ENCODE data around the gene MFSD2B.
"Not testable (repeated sequence)": the region's sequence is repeated elsewhere in the genome, so short reads cannot be mapped to it uniquely, and the experiment has no call there.

The MFSD2B gene

GRCh38 chr2:24019729-24020128 lies 9.8 kb downstream of the MFSD2B start:
- no peak for FAIRE-seq

GRCh38 chr2:24020244-24020643 lies 10.4 kb downstream of the MFSD2B start:
- FAIRE-seq, result no peak

- FAIRE-seq, result no peak
Observed at GRCh38 chr2:24021122-24021998, 11.5 kb downstream of the MFSD2B start.

GRCh38 chr2:24022324-24022974 lies 12.6 kb downstream of the MFSD2B start:
- no peak for FAIRE-seq

GRCh38 chr2:24022975-24023575 lies 13.2 kb downstream of the MFSD2B start:
- no peak for FAIRE-seq

- no peak for FAIRE-seq
Observed at GRCh38 chr2:24024018-24024417, 14.1 kb downstream of the MFSD2B start.

GRCh38 chr2:24024996-24025663 lies 15.2 kb downstream of the MFSD2B start:
- FAIRE-seq, result no peak

GRCh38 chr2:24026233-24026632 lies 16.3 kb downstream of the MFSD2B start:
- no peak for FAIRE-seq

GRCh38 chr2:24038786-24039499 lies 29.1 kb downstream of the MFSD2B start:
- FAIRE-seq, result no peak

- no peak for FAIRE-seq
Observed at GRCh38 chr2:24040511-24040910, 30.6 kb downstream of the MFSD2B start.

GRCh38 chr2:24043133-24043532 lies 33.2 kb downstream of the MFSD2B start:
- FAIRE-seq, result not testable (repeated sequence)

GRCh38 chr2:24045511-24046508 lies 35.9 kb downstream of the MFSD2B start:
- FAIRE-seq, result no peak

GRCh38 chr2:24046599-24046929 lies 36.7 kb downstream of the MFSD2B start:
- no peak for FAIRE-seq

- no peak for FAIRE-seq
Observed at GRCh38 chr2:24046930-24047702, 37.2 kb downstream of the MFSD2B start, which contains the start of gene WDCP. Gene WDCP (minus strand): TSS chr2:24047391. CDS start chr2:24039494, 7,897 bp downstream.

GRCh38 chr2:24047703-24048033 lies 37.8 kb downstream of the MFSD2B start:
- no peak for FAIRE-seq

- FAIRE-seq, result no peak
Observed at GRCh38 chr2:24048769-24049484, 39.0 kb downstream of the MFSD2B start.

GRCh38 chr2:24049485-24050021 lies 39.7 kb downstream of the MFSD2B start, which contains the start of gene FKBP1B:
Gene FKBP1B (plus strand): TSS chr2:24049741. CDS start chr2:24049850, 109 bp downstream.
- FAIRE-seq, result no peak

GRCh38 chr2:24050041-24050979 lies 40.4 kb downstream of the MFSD2B start:
- FAIRE-seq, result no peak

Measured in colon (tissue), 2 donors.